HCT116 (cell line): ENCODE measurements around the gene SLC18A2. TPM values are rescaled to one million over a fixed set of nuclear protein-coding genes. Genes with fewer than 3 reads are reported as not detected.
"Not testable (repeated sequence)": the region's sequence is repeated elsewhere in the genome, so short reads cannot be mapped to it uniquely, and the experiment has no call there.

Experiments used
- ATAC-seq: fragments of 200-7000 bp; cut with Tn5 transposase; 2 replicates; pipeline ENCODE4 v1.9.1; 2020; ENCODE audit warnings: mild to moderate bottlenecking, moderate library complexity
- BruUV-seq: library from RNA; stranded (reverse); fragments of 400-500 nt; replicated peaks from 2 replicates; lab custom pipeline; 2021; lab: Mats Ljungman, UMichigan
- CTCF ChIA-PET: fragments of 300-600 bp; sonication (Branson Sonifier 250); formaldehyde crosslinking; loops from one replicate; lab custom pipeline; 2021; ENCODE audit warnings: antibody characterized with exemption; lab: Charles Lee
- POLR2A ChIA-PET: fragments of 300-600, 350-600 bp; sonication (Branson Sonifier 250); formaldehyde crosslinking; loops from one replicate; lab custom pipeline; 2021; ENCODE audit warnings: antibody characterized with exemption; lab: Charles Lee
- RAD21 ChIA-PET, 2 experiments: fragments of 300-600 bp; sonication (Branson Sonifier 250); formaldehyde crosslinking; loops; one replicate each; lab custom pipeline; 2023; ENCODE audit warnings: low total read pairs in 2 of 2; ENCODE audit not compliant: uncharacterized antibody in 2 of 2, unreplicated experiment in 2 of 2, low non-redundant PET in 1 of 2; lab: Charles Lee
- DNase-seq: peaks from one replicate; pipeline ENCODE4 v3.0.0-alpha.2; 2010; ENCODE audit warnings: low read depth, low spot score
- H2AFZ ChIP-seq: fragments of 200-600 bp; shearing (Covaris generic), sonication (generic); 2 replicates; pipeline ENCODE4 v1.6.1; 2017; ENCODE audit warnings: low read depth, mixed run types, mixed read lengths, antibody characterized with exemption, low read length; ENCODE audit not compliant: poor library complexity, severe bottlenecking
- H3K27ac ChIP-seq: 2 replicates; pipeline ENCODE4 v1.5.1; 2012; ENCODE audit warnings: low read depth, low read length
- H3K27me3 ChIP-seq: fragments of 200-600 bp; sonication (generic); 2 replicates; pipeline ENCODE4 v1.6.1; 2016; ENCODE audit warnings: mixed run types, low read length, mixed read lengths; ENCODE audit not compliant: insufficient read depth
- H3K36me3 ChIP-seq, 2 experiments: fragments of 200-500 bp in 1 of 2; fragments of 200-600 bp in 1 of 2; sonication (Bioruptor generic) in 1 of 2; sonication (generic) in 1 of 2; 2 replicates each; pipeline versions ENCODE4 v1.5.1 to v1.6.1; 2014 to 2016; ENCODE audit warnings: low read length in 2 of 2, inconsistent platforms in 1 of 2, mixed read lengths in 1 of 2, mixed run types in 1 of 2; ENCODE audit not compliant: insufficient read depth in 2 of 2, control insufficient read depth in 1 of 2
- H3K4me1 ChIP-seq, 2 experiments: fragments of 200-600 bp in 1 of 2; sonication (generic) in 1 of 2; 2 replicates each; pipeline versions ENCODE4 v1.5.1 to v1.6.1; 2012 to 2017; ENCODE audit warnings: low read length in 2 of 2, inconsistent platforms in 1 of 2, mild to moderate bottlenecking in 1 of 2, mixed read lengths in 1 of 2, mixed run types in 1 of 2, moderate library complexity in 1 of 2; ENCODE audit not compliant: insufficient read depth in 2 of 2, control insufficient read depth in 1 of 2
- H3K4me2 ChIP-seq: fragments of 200-600 bp; sonication (generic); 2 replicates; pipeline ENCODE4 v1.6.1; 2017; ENCODE audit warnings: mixed run types, low read length, mixed read lengths
- H3K4me3 ChIP-seq, 2 experiments: fragments of 200-600 bp in 1 of 2; sonication (generic) in 1 of 2; replicated peaks in 1 of 2; 2 replicates each; pipeline ENCODE4 v1.5.1; 2011 to 2016; ENCODE audit warnings: low read length in 2 of 2, control low read depth in 1 of 2, low read depth in 1 of 2, mild to moderate bottlenecking in 1 of 2, mixed read lengths in 1 of 2, mixed run types in 1 of 2
- H3K79me2 ChIP-seq: fragments of 200-600 bp; sonication (generic); 2 replicates; pipeline ENCODE4 v1.6.1; 2017; ENCODE audit warnings: mild to moderate bottlenecking, mixed run types, low read length, moderate library complexity, mixed read lengths; ENCODE audit not compliant: insufficient read depth
- H3K9ac ChIP-seq: fragments of 200-600 bp; sonication (generic); 2 replicates; pipeline ENCODE4 v1.6.1; 2016; ENCODE audit warnings: low read length, mixed read lengths
- H3K9me2 ChIP-seq: fragments of 200-600 bp; sonication (generic), shearing (Covaris generic); 2 replicates; pipeline ENCODE4 v1.6.1; 2017; ENCODE audit warnings: mixed run types, mild to moderate bottlenecking, moderate library complexity; ENCODE audit not compliant: insufficient read depth
- H3K9me3 ChIP-seq, 2 experiments: fragments of 200-500 bp in 1 of 2; fragments of 200-600 bp in 1 of 2; sonication (Bioruptor generic) in 1 of 2; sonication (generic) in 1 of 2; 2 replicates each; pipeline ENCODE4 v1.6.1; 2014 to 2017; ENCODE audit warnings: low read length in 2 of 2, mixed read lengths in 2 of 2, inconsistent platforms in 1 of 2, low read depth in 1 of 2, mild to moderate bottlenecking in 1 of 2, mixed run types in 1 of 2, moderate library complexity in 1 of 2; ENCODE audit not compliant: control insufficient read depth in 1 of 2, insufficient read depth in 1 of 2
- H4K20me1 ChIP-seq: fragments of 200-600 bp; sonication (generic), shearing (Covaris generic); 2 replicates; pipeline ENCODE4 v1.6.1; 2017; ENCODE audit warnings: mixed run types, mild to moderate bottlenecking, moderate library complexity; ENCODE audit not compliant: insufficient read depth
- CBX3 ChIP-seq: IDR thresholded peaks from 2 replicates; pipeline ENCODE4 v1.6.1; 2012; ENCODE audit warnings: low read depth
- CEBPB ChIP-seq: IDR thresholded peaks from 2 replicates; pipeline ENCODE4 v1.6.1; 2012; ENCODE audit warnings: low read depth
- EGR1 ChIP-seq: IDR thresholded peaks from 2 replicates; pipeline ENCODE4 v1.6.1; 2012; ENCODE audit warnings: low read depth
- ELF1 ChIP-seq: IDR thresholded peaks from 2 replicates; pipeline ENCODE4 v1.6.1; 2012; ENCODE audit warnings: low read depth, borderline replicate concordance
- FOSL1 ChIP-seq: IDR thresholded peaks from 2 replicates; pipeline ENCODE4 v1.6.1; 2012; ENCODE audit warnings: low read depth
- RAD21 ChIP-seq: IDR thresholded peaks from 2 replicates; pipeline ENCODE4 v1.6.1; 2012; ENCODE audit warnings: low read depth, mild to moderate bottlenecking
- SIN3A ChIP-seq: IDR thresholded peaks from 2 replicates; pipeline ENCODE4 v1.6.1; 2012; ENCODE audit warnings: low read depth
- SP1 ChIP-seq: IDR thresholded peaks from 2 replicates; pipeline ENCODE4 v1.6.1; 2012; ENCODE audit warnings: low read depth
- SRF ChIP-seq: IDR thresholded peaks from 2 replicates; pipeline ENCODE4 v1.6.1; 2012; ENCODE audit warnings: low read depth
- TCF7L2 ChIP-seq: IDR thresholded peaks from 2 replicates; pipeline ENCODE4 v1.7.0; 2011; ENCODE audit warnings: borderline replicate concordance, inconsistent platforms; ENCODE audit not compliant: insufficient read depth, insufficient read length; ENCODE audit errors: extremely low read depth
- YY1 ChIP-seq: IDR thresholded peaks from 2 replicates; pipeline ENCODE4 v1.6.1; 2011; ENCODE audit warnings: low read length, low read depth, moderate library complexity, mild to moderate bottlenecking; ENCODE audit not compliant: insufficient replicate concordance; ENCODE audit errors: extremely low read depth
- ZFX ChIP-seq: fragments of 450-650 bp; IDR thresholded peaks from 2 replicates; pipeline ENCODE4 v1.6.1; 2017
- intact Hi-C: fragments of 100-400 bp; cut with micrococcal nuclease; formaldehyde crosslinking; loops from 2 replicates; pipeline ENCODE4 v1.10.0; 2022
- total RNA-seq: library from RNA; stranded (reverse); gene quantifications from one replicate; pipeline ENCODE4 v1.2.1, GENCODE V29; 2021; ENCODE audit not compliant: unreplicated experiment
- TF ChIP-seq, protein P1 (sequence below): IDR thresholded peaks from 2 replicates; pipeline ENCODE4 v1.6.1; 2012
- TF ChIP-seq, protein P2 (sequence below): IDR thresholded peaks from 2 replicates; pipeline ENCODE4 v1.6.1; 2012; ENCODE audit warnings: low read depth
- TF ChIP-seq, protein P3 (sequence below), 3 experiments: fragments of 200-600 bp in 1 of 3; sonication (generic) in 1 of 3; IDR thresholded peaks in 2 of 3; conservative IDR thresholded peaks in 1 of 3; 2 replicates each; pipeline ENCODE4 v1.5.1; 2012 to 2017; ENCODE audit warnings: low read depth in 2 of 3, low read length in 2 of 3, antibody characterized with exemption in 1 of 3, borderline replicate concordance in 1 of 3, control low read depth in 1 of 3, mild to moderate bottlenecking in 1 of 3, mixed read lengths in 1 of 3, mixed run types in 1 of 3, moderate library complexity in 1 of 3; ENCODE audit not compliant: insufficient read depth in 1 of 3
- TF ChIP-seq, protein P4 (sequence below): IDR thresholded peaks from 2 replicates; pipeline ENCODE4 v1.6.1; 2012

The SLC18A2 gene
- total RNA-seq, 1 experiment from 2014 or later, result not detected

DNA sequence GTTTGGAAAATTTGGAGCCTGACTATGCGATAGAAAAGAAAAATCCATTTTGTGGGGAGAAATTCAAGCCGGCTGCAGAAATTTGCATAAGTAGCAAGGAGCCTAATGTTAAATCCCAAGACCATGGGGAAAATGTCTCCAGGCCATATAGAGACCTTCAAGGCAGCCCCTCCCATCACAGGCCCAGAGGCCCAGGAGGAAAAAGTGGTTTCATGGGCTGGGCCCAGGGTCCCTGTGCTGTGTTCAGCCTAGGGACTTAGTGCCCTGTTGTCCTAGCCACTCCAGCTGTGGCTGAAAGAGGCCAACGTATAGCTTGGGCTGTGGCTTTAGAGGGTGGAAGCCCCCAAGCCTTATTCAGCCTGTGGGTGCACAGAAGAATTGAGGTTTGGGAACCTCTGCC, 62.5 kb downstream of the SLC18A2 start:
- H3K27ac ChIP-seq, H3K4me3 ChIP-seq, DNase-seq, RAD21 ChIA-PET, CTCF ChIA-PET, POLR2A ChIA-PET, ATAC-seq, intact Hi-C loops, H3K9ac ChIP-seq, BruUV-seq, H3K36me3 ChIP-seq, H3K27me3 ChIP-seq, H4K20me1 ChIP-seq, H3K9me2 ChIP-seq, H3K9me3 ChIP-seq, H3K4me2 ChIP-seq, H3K4me1 ChIP-seq, H2AFZ ChIP-seq: not testable (repeated sequence)
- H3K79me2 ChIP-seq, result peaks cover 38% of the 10 kb centered on the region

DNA sequence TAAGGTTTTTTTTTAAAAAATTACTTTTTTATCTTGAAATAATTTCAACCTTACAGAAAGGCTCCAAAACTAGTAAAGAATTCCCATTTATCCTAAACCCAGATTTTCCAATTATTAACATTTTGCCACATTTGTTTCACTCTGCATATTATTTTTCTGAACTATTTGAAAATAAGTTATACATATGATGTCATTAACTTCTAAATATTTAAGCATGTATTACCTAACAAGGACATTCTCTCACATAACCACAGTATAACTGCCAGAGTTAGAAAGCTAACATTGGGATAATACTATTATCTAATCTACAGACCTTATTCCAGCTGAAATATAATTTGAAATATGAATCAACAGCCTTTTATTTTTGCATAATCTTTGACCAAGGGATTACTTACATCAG, 65.8 kb downstream of the SLC18A2 start:
- intact Hi-C loops, result no loop called here
- Histone ChIP-seq H3K36me3 (no peaks in the 10 kb centered on the region), H2AFZ (no peak overlapping the region), H3K79me2 (peaks cover 27% of the 10 kb centered on the region), H3K27ac (no peak overlapping the region), H3K9me3 (no peaks in the 10 kb centered on the region), H3K9me2 (no peaks in the 10 kb centered on the region), H3K27me3 (no peaks in the 10 kb centered on the region), H3K4me3 (no peak overlapping the region), H3K4me1 (no peaks in the 10 kb centered on the region), H3K9ac (no peak overlapping the region), H4K20me1 (peaks cover 15% of the 10 kb centered on the region), H3K4me2 (no peak overlapping the region)
- BruUV-seq, result no TSS peak
- ATAC-seq, result no peak
- TF ChIP-seq YY1 (no peak), ELF1 (no peak), TCF7L2 (no peak), RAD21 (no peak), SP1 (no peak), SIN3A (no peak), ZFX (no peak), EGR1 (no peak), CEBPB (no peak), CBX3 (no peak), SRF (no peak), FOSL1 (no peak)
- TF ChIP-seq, protein P1, sequence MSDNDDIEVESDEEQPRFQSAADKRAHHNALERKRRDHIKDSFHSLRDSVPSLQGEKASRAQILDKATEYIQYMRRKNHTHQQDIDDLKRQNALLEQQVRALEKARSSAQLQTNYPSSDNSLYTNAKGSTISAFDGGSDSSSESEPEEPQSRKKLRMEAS, result no peak
- TF ChIP-seq, protein P2, sequence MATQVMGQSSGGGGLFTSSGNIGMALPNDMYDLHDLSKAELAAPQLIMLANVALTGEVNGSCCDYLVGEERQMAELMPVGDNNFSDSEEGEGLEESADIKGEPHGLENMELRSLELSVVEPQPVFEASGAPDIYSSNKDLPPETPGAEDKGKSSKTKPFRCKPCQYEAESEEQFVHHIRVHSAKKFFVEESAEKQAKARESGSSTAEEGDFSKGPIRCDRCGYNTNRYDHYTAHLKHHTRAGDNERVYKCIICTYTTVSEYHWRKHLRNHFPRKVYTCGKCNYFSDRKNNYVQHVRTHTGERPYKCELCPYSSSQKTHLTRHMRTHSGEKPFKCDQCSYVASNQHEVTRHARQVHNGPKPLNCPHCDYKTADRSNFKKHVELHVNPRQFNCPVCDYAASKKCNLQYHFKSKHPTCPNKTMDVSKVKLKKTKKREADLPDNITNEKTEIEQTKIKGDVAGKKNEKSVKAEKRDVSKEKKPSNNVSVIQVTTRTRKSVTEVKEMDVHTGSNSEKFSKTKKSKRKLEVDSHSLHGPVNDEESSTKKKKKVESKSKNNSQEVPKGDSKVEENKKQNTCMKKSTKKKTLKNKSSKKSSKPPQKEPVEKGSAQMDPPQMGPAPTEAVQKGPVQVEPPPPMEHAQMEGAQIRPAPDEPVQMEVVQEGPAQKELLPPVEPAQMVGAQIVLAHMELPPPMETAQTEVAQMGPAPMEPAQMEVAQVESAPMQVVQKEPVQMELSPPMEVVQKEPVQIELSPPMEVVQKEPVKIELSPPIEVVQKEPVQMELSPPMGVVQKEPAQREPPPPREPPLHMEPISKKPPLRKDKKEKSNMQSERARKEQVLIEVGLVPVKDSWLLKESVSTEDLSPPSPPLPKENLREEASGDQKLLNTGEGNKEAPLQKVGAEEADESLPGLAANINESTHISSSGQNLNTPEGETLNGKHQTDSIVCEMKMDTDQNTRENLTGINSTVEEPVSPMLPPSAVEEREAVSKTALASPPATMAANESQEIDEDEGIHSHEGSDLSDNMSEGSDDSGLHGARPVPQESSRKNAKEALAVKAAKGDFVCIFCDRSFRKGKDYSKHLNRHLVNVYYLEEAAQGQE, result no peak
- TF ChIP-seq, protein P3, sequence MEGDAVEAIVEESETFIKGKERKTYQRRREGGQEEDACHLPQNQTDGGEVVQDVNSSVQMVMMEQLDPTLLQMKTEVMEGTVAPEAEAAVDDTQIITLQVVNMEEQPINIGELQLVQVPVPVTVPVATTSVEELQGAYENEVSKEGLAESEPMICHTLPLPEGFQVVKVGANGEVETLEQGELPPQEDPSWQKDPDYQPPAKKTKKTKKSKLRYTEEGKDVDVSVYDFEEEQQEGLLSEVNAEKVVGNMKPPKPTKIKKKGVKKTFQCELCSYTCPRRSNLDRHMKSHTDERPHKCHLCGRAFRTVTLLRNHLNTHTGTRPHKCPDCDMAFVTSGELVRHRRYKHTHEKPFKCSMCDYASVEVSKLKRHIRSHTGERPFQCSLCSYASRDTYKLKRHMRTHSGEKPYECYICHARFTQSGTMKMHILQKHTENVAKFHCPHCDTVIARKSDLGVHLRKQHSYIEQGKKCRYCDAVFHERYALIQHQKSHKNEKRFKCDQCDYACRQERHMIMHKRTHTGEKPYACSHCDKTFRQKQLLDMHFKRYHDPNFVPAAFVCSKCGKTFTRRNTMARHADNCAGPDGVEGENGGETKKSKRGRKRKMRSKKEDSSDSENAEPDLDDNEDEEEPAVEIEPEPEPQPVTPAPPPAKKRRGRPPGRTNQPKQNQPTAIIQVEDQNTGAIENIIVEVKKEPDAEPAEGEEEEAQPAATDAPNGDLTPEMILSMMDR (IDR thresholded peaks at IDR 0.05 in 2 of 3, conservative IDR thresholded peaks at IDR 0.05 in 1 of 3; ENCODE audit: borderline replicate concordance in 1 of 3, insufficient read depth in 1 of 3, low read depth in 2 of 3, low read length in 2 of 3), result no peak
- TF ChIP-seq, protein P4, sequence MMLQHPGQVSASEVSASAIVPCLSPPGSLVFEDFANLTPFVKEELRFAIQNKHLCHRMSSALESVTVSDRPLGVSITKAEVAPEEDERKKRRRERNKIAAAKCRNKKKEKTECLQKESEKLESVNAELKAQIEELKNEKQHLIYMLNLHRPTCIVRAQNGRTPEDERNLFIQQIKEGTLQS, result no peak
- ChIA-PET CTCF (interaction anchor here (0.5 to 4.2 kb wide), 2 partner anchors 13 to 17 kb away, joined by 3 to 30 read pairs; no protein-coding TSS in a partner anchor), RAD21 (no interaction called here), POLR2A (no interaction called here)
- DNase-seq, result no peak
